ENCODE data around the gene PTPN14.

- no peak for TF ChIP-seq CTCF (conservative IDR thresholded peaks at IDR 0.05 in 1 of 2, IDR thresholded peaks at IDR 0.05 in 1 of 2; ENCODE audit: extremely low read depth in 1 of 2, insufficient read depth in 1 of 2, low read depth in 1 of 2, low read length in 2 of 2)
- TF ChIP-seq EZH2 (IDR thresholded peaks at IDR 0.05; ENCODE audit: borderline replicate concordance, low read length): no peak
These were observed 136.3 kb downstream of the PTPN14 start for GRCh38 chr1:214415131-214415530.
